HG02973 (cell line): Measurements from ENCODE around the gene DGKE.

Experiments used
- ATAC-seq: cut with Tn5 transposase; IDR thresholded peaks from one replicate; pipeline ENCODE4 v1.9.1; 2021; ENCODE audit warnings: moderate library complexity; ENCODE audit not compliant: unreplicated experiment

Gene DGKE

GRCh38 chr17:56812901-56813388 lies 21.0 kb upstream of the DGKE start:
- no peak for ATAC-seq

GRCh38 chr17:56815711-56816110 lies 18.2 kb upstream of the DGKE start:
- ATAC-seq: no peak

DNA sequence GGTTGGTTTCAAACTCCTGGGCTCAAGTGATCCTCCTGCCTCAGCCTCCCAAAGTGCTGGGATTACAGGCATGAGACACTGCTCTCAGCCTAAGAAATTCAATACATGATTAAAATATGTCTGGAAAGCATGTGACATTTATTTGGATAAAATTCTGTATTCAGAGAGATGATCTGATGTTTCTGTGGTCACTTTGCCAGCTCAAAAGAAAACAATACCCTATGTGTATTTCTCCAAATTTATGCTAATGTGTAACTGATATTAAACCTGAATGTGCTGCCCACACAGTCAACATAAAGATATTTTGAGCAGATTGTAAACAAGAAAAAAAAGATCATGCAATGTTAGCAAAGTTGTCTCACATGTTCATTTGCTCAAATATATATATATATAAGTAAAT lies 16.9 kb upstream of the DGKE start:
- ATAC-seq: no peak

- no peak for ATAC-seq
Observed at GRCh38 chr17:56819030-56819429, 14.9 kb upstream of the DGKE start.

DNA sequence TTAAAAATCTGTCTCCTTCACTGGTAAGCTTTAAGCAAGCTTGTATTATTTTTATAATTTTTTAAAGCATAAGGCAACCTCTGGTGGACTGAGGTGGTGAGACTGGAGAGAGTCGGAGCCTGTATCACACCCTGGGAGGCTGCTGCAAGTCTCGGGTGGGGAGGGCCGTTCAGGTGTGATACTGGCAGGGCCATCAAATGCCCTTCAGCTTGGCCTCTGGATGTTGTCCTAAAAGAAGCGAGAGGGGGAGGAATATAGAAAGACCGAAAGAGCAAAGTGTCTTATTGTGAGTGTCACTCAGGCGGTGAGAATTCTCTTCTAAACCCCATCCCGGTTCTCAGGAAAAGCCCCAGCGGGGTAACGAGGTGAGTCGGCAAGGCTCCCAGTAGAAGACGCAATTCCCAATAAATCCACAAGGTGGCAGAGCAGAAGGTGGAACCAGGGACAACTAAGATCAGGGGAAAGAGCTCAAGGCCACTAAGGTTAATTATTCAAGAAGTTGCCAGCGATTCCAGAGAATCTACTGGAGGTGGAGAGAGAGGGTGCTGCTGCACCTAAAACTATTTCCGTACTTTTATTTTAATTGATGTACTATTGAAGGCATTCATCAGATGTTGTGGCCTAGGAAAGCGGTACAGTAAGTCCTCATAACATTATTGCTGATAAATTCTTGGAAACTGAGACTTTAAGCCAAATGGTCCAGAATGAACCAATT lies 14.4 kb upstream of the DGKE start:
- peak; percentile 59 for ATAC-seq

GRCh38 chr17:56820207-56820606 lies 13.7 kb upstream of the DGKE start:
- ATAC-seq: no peak

DNA sequence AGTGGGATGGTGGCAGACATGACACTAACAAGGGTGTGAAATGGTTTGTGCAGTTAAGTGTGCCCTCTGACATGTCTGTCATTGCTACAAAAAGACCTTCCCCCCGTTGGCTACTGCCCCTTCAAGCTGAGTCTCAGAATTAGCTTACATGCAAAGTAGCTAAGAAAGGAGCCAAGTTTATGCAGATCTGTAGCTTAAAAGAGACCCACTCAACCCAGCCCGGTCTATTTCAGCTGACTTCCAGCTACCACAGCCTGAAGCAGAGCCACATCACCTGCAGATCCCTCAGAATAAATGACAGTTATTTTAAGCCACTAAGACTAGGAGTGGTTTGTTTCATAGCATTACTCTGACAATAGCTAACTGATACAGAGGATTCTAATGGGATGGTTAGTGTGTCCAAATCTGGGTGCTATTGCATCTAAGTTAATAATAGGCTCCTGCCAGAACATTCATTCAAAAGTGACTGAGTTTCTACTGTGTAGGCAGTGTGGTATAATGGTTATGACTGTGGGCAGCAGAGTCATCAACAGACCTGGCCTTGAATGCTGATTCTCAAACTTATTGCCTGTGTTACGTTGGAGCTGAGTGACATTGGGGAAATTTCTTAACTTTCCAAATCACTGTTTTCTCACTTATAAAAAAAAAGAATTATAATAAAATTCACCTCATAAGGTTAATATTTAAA lies 12.0 kb upstream of the DGKE start:
- no peak for ATAC-seq

DNA sequence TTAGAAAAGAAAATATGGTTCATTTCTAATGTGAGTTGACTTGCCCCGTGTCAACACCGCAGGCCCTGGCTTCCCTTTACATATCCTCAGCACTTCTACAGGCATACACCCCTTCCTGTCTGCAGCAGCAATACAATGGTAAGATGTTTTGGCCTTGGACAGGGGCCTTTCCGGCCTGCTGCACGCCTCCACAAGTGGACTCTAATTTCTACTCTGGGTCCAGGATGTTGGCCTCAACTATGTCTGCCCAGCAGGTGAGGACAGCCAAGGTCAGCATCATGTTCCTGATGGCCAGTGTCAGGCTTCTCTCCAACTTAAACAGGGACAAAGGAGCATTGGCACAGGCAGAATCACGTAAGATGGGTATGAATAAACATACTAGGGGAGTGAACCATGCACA lies 11.2 kb upstream of the DGKE start:
- ATAC-seq: no peak

DNA sequence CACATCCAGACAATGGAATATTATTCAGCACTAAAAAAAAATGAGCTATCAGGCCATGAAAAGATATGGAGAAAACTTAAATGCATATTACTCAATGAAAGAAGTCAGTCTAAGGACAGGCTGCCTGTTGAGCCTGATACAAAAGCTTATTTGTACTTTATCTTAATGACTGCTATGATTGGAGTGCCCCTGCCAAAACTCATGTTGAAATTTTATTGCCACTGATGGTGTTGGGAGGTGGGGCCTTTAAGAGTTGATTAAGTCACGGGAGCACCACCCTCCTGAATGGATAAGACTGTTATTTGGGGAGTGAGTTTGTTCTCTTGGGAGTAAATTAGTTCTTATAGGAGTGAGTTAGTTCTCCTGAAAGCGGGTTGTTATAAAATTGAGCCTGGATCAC lies 10.1 kb upstream of the DGKE start:
- ATAC-seq: no peak

DNA sequence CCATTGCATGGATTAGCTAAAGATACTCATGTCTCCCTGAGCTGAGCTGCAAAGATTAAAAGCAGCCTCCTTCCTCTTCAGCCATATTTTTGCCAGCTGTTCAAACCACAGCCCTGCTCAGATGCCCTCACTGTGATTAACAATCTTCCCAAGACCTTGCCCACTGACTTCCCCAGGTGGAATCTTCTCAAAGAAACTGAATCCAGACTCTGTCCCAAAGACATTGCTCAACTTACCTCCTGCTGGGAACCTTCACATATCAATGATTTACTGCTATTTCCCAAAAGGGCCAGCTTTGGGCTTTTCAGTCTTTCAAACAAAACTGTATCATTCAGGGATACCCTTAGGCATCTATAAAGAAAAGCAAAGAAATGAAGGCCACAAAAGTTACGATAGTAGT lies 9.4 kb upstream of the DGKE start:
- no peak for ATAC-seq

GRCh38 chr17:56826611-56827414 lies 7.1 kb upstream of the DGKE start:
- no peak for ATAC-seq

- ATAC-seq: no peak
Observed at GRCh38 chr17:56830726-56831368, 3.1 kb upstream of the DGKE start.

DNA sequence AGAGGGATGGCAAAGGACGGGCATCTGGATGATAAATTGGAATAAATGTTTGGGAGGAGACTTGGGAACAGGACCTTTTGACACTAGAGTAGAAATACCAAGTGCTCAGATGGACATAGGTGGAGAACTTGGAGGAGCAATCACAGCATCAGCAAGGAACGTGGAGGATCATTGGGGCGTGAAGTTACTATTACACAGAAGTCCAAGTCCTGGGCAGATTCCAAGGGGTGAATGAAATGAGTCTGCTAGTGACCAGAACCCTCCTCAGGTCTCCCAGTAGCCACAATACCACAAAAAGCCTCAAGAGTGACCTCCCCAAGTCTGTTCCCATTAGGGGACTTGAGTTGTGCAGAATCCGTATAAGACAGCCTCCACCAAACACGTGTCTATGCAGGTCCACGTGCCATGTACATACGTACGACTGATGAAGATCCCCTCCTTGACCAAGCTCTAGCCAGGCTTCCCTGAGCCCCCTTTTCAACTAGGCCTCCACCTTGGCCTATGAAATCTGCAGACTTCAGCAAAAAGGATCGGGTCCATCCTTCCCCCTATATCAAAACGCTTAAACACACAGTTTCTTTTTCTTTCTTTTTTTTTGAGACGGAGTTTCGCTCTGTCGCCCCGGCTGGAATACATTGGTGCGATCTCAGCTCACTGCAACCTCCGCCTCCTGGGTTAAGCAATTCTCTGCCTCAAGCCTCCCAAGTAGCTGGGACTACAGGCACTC lies 2.4 kb upstream of the DGKE start:
- no peak for ATAC-seq

GRCh38 chr17:56832446-56832845 lies 1.5 kb upstream of the DGKE start:
- no peak for ATAC-seq

DNA sequence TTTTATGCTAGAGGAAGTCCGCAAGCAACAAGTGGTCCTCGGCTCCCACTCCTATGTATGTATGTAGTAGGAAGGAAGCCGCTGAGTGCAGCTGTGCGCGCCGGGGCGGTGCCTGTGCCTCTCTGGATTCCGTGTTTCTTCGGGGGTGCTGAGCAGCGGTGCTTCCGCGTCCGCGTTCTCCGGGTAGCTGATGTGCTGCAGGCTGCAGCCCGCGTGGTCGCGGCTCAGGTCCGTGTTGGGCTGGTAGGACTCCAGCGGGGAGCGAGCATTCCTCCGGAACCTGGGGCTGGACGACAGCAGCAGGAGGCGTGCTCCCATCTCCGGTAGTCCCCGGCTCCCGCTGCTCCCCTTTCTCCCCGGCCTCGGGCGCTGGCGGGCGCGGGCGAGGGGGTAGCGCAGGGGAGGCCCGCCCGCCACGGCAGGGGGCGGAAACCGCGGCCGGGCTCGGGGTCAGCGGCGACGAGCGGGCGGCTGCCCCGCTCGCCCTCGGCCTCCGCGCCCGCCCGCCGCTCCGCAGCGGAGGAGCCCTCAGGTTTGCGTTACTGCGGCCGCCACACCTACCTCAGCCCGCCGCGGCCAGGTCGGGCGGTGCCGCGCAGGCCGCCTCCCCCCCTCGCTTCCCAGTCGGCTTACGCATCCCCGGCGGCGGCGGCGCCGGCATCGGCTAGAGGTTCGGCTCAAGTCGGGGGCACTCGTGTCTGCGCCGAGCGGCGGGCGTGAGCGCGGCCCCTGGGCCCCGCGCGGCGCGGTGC lies 718 bp upstream of the DGKE start:
- peak; percentile 49 for ATAC-seq

- ATAC-seq: peak; percentile 33
Observed at GRCh38 chr17:56834380-56835263, 671 bp downstream of the DGKE start.

DNA sequence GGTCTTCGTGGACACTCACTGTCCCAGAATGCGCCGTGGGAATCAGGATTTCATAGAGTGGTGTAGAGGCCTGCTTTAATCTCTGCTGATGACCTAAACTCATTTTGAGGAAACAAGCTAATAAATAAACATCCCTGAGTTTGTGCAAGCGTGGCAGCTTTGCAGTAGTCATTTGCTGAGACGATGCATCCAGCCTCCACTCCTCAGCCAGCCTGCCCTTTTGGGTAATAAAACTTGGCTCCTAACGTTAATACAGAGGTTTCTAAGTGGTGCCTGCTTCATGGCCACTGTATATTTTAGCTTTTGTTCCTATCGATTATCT lies 1.3 kb downstream of the DGKE start:
- no peak for ATAC-seq

DNA sequence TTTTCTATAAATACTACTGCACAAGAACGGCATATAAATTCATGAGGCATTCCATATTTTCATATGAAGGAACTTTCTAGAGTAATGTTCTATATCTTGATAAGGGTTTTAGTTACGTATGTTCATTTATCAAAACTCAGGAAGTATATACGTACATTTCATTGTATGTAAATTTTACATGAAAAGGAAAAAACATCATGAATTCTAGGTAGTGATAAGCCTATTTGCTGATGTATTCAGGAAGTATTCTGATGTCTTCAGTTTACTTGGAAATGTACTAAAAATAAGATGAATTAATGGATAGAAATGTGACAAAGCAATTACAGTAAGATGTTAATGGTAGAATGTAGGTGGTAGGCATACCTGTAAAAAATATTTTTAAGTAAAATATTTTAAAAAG lies 4.7 kb downstream of the DGKE start:
- ATAC-seq: no peak

- ATAC-seq: no peak
Observed at GRCh38 chr17:56842577-56842976, 8.6 kb downstream of the DGKE start.
